NB4 (cell line): ENCODE results near the gene GABRB3.

Source experiments
- DNase-seq: peaks from one replicate; pipeline ENCODE4 v3.0.0; 2010; ENCODE audit warnings: low read depth
- H3K4me3 ChIP-seq: one replicate; pipeline ENCODE4 v1.5.1; 2011; ENCODE audit warnings: mild to moderate bottlenecking, low read depth, low read length, moderate library complexity
- CTCF ChIP-seq: IDR thresholded peaks from one replicate; pipeline ENCODE4 v1.5.1; 2012; ENCODE audit warnings: low read depth, low read length
- MAX ChIP-seq: IDR thresholded peaks from 2 replicates; pipeline ENCODE4 v1.6.1; 2011; ENCODE audit warnings: low read depth, low read length
- MYC ChIP-seq: IDR thresholded peaks from 2 replicates; pipeline ENCODE4 v1.6.1; 2011; ENCODE audit warnings: low read depth, low read length
- POLR2A ChIP-seq: IDR thresholded peaks from 2 replicates; pipeline ENCODE4 v1.6.1; 2011; ENCODE audit warnings: mild to moderate bottlenecking; ENCODE audit not compliant: insufficient read length; ENCODE audit errors: extremely low read depth

Gene GABRB3

GRCh38 chr15:26771168-26771567 is 1.7 kb downstream of the GABRB3 start:
- no peak overlapping the region for H3K4me3 ChIP-seq
- TF ChIP-seq MAX (no peak), MYC (no peak), POLR2A (no peak), CTCF (no peak)
- no peak for DNase-seq

- no peak overlapping the region for H3K4me3 ChIP-seq
- no peak for DNase-seq
- no peak for TF ChIP-seq MYC
- no peak for TF ChIP-seq MAX
- TF ChIP-seq POLR2A: no peak
- TF ChIP-seq CTCF: no peak
Measured at GRCh38 chr15:26767169-26767670, 5.6 kb downstream of the GABRB3 start.

GRCh38 chr15:26766262-26766661 is 6.6 kb downstream of the GABRB3 start:
- no peak overlapping the region for H3K4me3 ChIP-seq
- DNase-seq: no peak
- TF ChIP-seq CTCF (no peak), MYC (no peak)

GRCh38 chr15:26759986-26760385 is 12.9 kb downstream of the GABRB3 start:
- no peak for DNase-seq
- TF ChIP-seq CTCF (no peak), POLR2A (no peak), MAX (no peak), MYC (no peak)
- H3K4me3 ChIP-seq: no peak overlapping the region

- no peak for DNase-seq
- TF ChIP-seq MAX (no peak), POLR2A (no peak), MYC (no peak), CTCF (no peak)
- no peak overlapping the region for H3K4me3 ChIP-seq
Measured at GRCh38 chr15:26758079-26758478, 14.8 kb downstream of the GABRB3 start.

- DNase-seq: no peak
- no peak for TF ChIP-seq POLR2A
- no peak for TF ChIP-seq MAX
- TF ChIP-seq MYC: no peak
- no peak for TF ChIP-seq CTCF
- no peak overlapping the region for H3K4me3 ChIP-seq
Measured at GRCh38 chr15:26757141-26757540, 15.7 kb downstream of the GABRB3 start.
